Sigmoid colon (tissue), 7 donors: ENCODE data around the gene FSTL3. TPM values are rescaled to one million over a fixed set of nuclear protein-coding genes. Genes with fewer than 3 reads are reported as not detected.

Experiments used
- DNase-seq: peaks from one replicate; pipeline ENCODE4 v3.0.0-alpha.2; 2019
- H3K27ac ChIP-seq, 4 donors: fragments of 200-600 bp; sonication (generic); one replicate each; pipeline ENCODE4 v1.5.1; 2016 to 2019; ENCODE audit warnings: mild to moderate bottlenecking in 1 of 4
- H3K27me3 ChIP-seq, 3 donors: fragments of 200-600 bp; sonication (generic); one replicate each; pipeline ENCODE4 v1.5.1; 2019; ENCODE audit warnings: mild to moderate bottlenecking in 1 of 3
- H3K36me3 ChIP-seq, 4 donors: fragments of 200-600 bp; sonication (generic); one replicate each; pipeline ENCODE4 v1.5.1; 2016 to 2019
- H3K4me1 ChIP-seq, 4 donors: fragments of 200-600 bp; sonication (generic); one replicate each; pipeline ENCODE4 v1.5.1; 2017 to 2019
- H3K4me3 ChIP-seq, 4 donors: fragments of 200-600 bp; sonication (generic); one replicate each; pipeline ENCODE4 v1.5.1; 2017 to 2019; ENCODE audit warnings: mild to moderate bottlenecking in 2 of 4, moderate library complexity in 1 of 4
- H3K9me3 ChIP-seq, 4 donors: fragments of 200-600 bp in 3 of 4; sonication (generic) in 3 of 4; one replicate each; pipeline versions ENCODE4 v1.5.1 to v1.6.1; 2013 to 2019
- CTCF ChIP-seq, 4 experiments: fragments of 450-650 bp in 3 of 4; fragments of 200-600 bp in 1 of 4; IDR thresholded peaks; one replicate each; pipeline ENCODE4 v1.5.1; 2016 to 2019; ENCODE audit warnings: antibody characterized with exemption in 4 of 4, mild to moderate bottlenecking in 3 of 4, moderate library complexity in 2 of 4
- EP300 ChIP-seq, 4 donors: sonication (generic); formaldehyde crosslinking; IDR thresholded peaks; one replicate each; pipeline ENCODE4 v1.6.1; 2017; ENCODE audit warnings: antibody characterized with exemption in 4 of 4
- POLR2A ChIP-seq, 2 donors: fragments of 450-650 bp; IDR thresholded peaks; one replicate each; pipeline ENCODE4 v1.6.1; 2016; ENCODE audit warnings: antibody characterized with exemption in 2 of 2, mild to moderate bottlenecking in 2 of 2, moderate library complexity in 2 of 2
- POLR2AphosphoS5 ChIP-seq, 4 donors: sonication (generic); formaldehyde crosslinking; IDR thresholded peaks; one replicate each; pipeline ENCODE4 v1.6.1; 2017; ENCODE audit warnings: antibody characterized with exemption in 4 of 4
- WGBS, 2 donors: extraction: QIAGEN DNeasy Blood & Tissue Kit; methylation state at CpG; one replicate each; pipeline ENCODE4 v1.1.7; 2013; 5-methylcytosine and 5-hydroxymethylcytosine counted together
- intact Hi-C: fragments of 100-400 bp; cut with DNase I; formaldehyde crosslinking; loops from one replicate; pipeline ENCODE4 v1.15.1; 2023
- polyA plus RNA-seq, 3 donors: library from polyadenylated mRNA; stranded (reverse); fragments of 200-250 nt; gene quantifications; one replicate each; pipeline ENCODE4 v1.2.3, GENCODE V29; 2013
- total RNA-seq, 4 donors: library from RNA; depleted of rRNA; stranded (reverse); fragments of >200 nt; gene quantifications; one replicate each; pipeline ENCODE4 v1.1.0, GENCODE V29; 2016
- donor health status: healthy with polysubstance abuse.
- donor health status: Bipolar disorder and iron deficiency.
- donor health status: healthy.

FSTL3 gene
- total and polyA plus RNA-seq, 7 donors = 1.6 to 118 (median 35.7) TPM

GRCh38 chr19:644789-645188 is 31.4 kb upstream of the FSTL3 start:
- 82 to 87% methylated on average over 14 of the region's 14 CpGs for WGBS, 2 donors
- peaks cover 0 to 6% (median 4%) of the 10 kb centered on the region in 4 donors for H3K4me1 ChIP-seq
- H3K9me3 ChIP-seq = no peaks in the 10 kb centered on the region
- H3K27ac ChIP-seq = no peak overlapping the region
- intact Hi-C loops = no loop called here
- no peaks in the 10 kb centered on the region for H3K27me3 ChIP-seq
- DNase-seq = no peak
- no peak for TF ChIP-seq POLR2AphosphoS5 (IDR thresholded peaks at IDR 0.05)
- TF ChIP-seq EP300 (IDR thresholded peaks at IDR 0.05) = no peak
- no peak for TF ChIP-seq POLR2A (IDR thresholded peaks at IDR 0.05)
- no peak for TF ChIP-seq CTCF (IDR thresholded peaks at IDR 0.05)
- H3K36me3 ChIP-seq = peaks cover 12 to 42% (median 30%) of the 10 kb centered on the region in 4 donors
- no peak overlapping the region for H3K4me3 ChIP-seq

GRCh38 chr19:645912-646778 is 30.0 kb upstream of the FSTL3 start:
- no peaks in the 10 kb centered on the region for H3K27me3 ChIP-seq
- no peak overlapping the region for H3K4me3 ChIP-seq
- intact Hi-C loops = no loop called here
- no peaks in the 10 kb centered on the region for H3K4me1 ChIP-seq
- peaks cover 15 to 54% (median 35%) of the 10 kb centered on the region in 4 donors for H3K36me3 ChIP-seq
- 93 to 95% methylated on average over 62 of the region's 62 CpGs for WGBS, 2 donors
- TF ChIP-seq EP300 (IDR thresholded peaks at IDR 0.05) (no peak), POLR2AphosphoS5 (IDR thresholded peaks at IDR 0.05) (no peak)
- H3K27ac ChIP-seq = no peak overlapping the region
- no peak for DNase-seq
- H3K9me3 ChIP-seq = no peaks in the 10 kb centered on the region

GRCh38 chr19:646779-647565 is 29.2 kb upstream of the FSTL3 start:
- no peak overlapping the region for H3K4me3 ChIP-seq
- H3K36me3 ChIP-seq = peaks cover 18 to 62% (median 43%) of the 10 kb centered on the region in 4 donors
- H3K9me3 ChIP-seq = no peaks in the 10 kb centered on the region
- H3K4me1 ChIP-seq = no peaks in the 10 kb centered on the region
- 95% methylated on average over 48 of the region's 48 CpGs for WGBS, 2 donors
- H3K27ac ChIP-seq = no peak overlapping the region
- TF ChIP-seq POLR2A (IDR thresholded peaks at IDR 0.05) (no peak), CTCF (IDR thresholded peaks at IDR 0.05) (no peak), EP300 (IDR thresholded peaks at IDR 0.05) (no peak), POLR2AphosphoS5 (IDR thresholded peaks at IDR 0.05) (no peak)
- H3K27me3 ChIP-seq = no peaks in the 10 kb centered on the region
- intact Hi-C loops = no loop called here
- DNase-seq = no peak

- DNase-seq = no peak
- Histone ChIP-seq H3K27ac (no peak overlapping the region), H3K4me3 (no peak overlapping the region), H3K4me1 (no peaks in the 10 kb centered on the region), H3K27me3 (no peaks in the 10 kb centered on the region), H3K36me3 (peaks cover 18 to 69% (median 43%) of the 10 kb centered on the region in 4 donors), H3K9me3 (no peaks in the 10 kb centered on the region)
- intact Hi-C loops = no loop called here
- TF ChIP-seq POLR2A (IDR thresholded peaks at IDR 0.05) (no peak), CTCF (IDR thresholded peaks at IDR 0.05) (no peak), EP300 (IDR thresholded peaks at IDR 0.05) (no peak), POLR2AphosphoS5 (IDR thresholded peaks at IDR 0.05) (no peak)
- WGBS, 2 donors = 92% methylated on average over 52 of the region's 52 CpGs
Measured at GRCh38 chr19:647566-648284, 28.5 kb upstream of the FSTL3 start.
